ENCODE results near the gene ARHGAP22. TPM values are rescaled to one million over a fixed set of nuclear protein-coding genes. Genes with fewer than 3 reads are reported as not detected.

ARHGAP22 gene
- total RNA-seq, 2 experiments from 2014 or later = not detected

- H3K36me3 Mint-ChIP-seq = no peaks in the 10 kb centered on the region
- POLR2A ChIA-PET = no interaction called here
- no peaks in the 10 kb centered on the region for H3K4me1 Mint-ChIP-seq (ENCODE audit: low read depth)
- no peak overlapping the region for H3K4me3 Mint-ChIP-seq
- CTCF ChIA-PET = no interaction called here
- no peak for DNase-seq
- H3K9me3 Mint-ChIP-seq = peaks cover 20% of the 10 kb centered on the region
- H3K27ac Mint-ChIP-seq = no peak overlapping the region
- H3K27me3 Mint-ChIP-seq = peaks cover 13% of the 10 kb centered on the region
- intact Hi-C loops (cut with micrococcal nuclease) = no loop called here
Measured at GRCh38 chr10:48517482-48517881, 87.4 kb downstream of the ARHGAP22 start.

DNA sequence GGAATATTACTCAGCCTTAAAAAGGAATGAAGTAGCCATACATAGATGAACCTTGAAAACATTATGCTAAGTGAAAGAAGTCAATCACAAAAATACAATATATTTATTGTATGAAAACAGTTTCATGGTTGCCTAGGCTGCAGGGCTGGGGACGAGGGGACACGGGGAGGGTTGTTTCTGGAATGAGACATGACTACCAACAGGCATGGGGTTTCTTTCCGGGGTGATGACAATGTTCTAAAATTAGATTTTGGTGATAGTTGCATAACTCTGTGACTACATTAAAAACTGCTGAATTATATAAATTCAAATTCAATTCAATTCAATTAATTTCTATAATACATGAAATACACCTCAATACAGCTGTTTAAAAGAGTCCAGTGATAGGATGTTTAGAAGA is 88.0 kb downstream of the ARHGAP22 start:
- Mint-ChIP-seq H3K36me3 (no peaks in the 10 kb centered on the region), H3K27ac (no peak overlapping the region), H3K4me1 (ENCODE audit: low read depth) (no peaks in the 10 kb centered on the region), H3K27me3 (peaks cover 12% of the 10 kb centered on the region), H3K4me3 (no peak overlapping the region), H3K9me3 (peaks cover 20% of the 10 kb centered on the region)
- intact Hi-C loops (cut with micrococcal nuclease) = no loop called here
- no peak for DNase-seq
- ChIA-PET CTCF (no interaction called here), POLR2A (no interaction called here)

DNA sequence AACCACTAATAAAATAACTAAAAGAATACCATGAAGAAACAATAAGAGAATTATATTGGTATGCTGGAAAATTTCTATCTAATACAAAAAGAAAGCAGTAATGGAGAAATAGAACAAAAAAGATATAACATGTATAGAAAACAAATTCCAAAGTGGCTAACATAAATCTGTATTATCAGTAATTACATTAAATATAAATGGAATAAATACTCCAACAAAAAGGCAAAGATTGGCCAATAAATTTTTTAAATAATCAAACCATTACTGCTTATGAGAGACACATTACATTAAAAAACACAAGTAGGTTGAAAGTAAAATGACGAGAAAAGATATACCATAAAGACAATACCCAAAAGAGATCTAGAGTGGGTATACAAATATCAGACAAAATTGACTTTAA is 90.0 kb downstream of the ARHGAP22 start:
- no peaks in the 10 kb centered on the region for H3K36me3 Mint-ChIP-seq
- intact Hi-C loops (cut with micrococcal nuclease) = no loop called here
- POLR2A ChIA-PET = no interaction called here
- no peak for DNase-seq
- CTCF ChIA-PET = no interaction called here
- no peak overlapping the region for H3K4me3 Mint-ChIP-seq
- no peak overlapping the region for H3K27ac Mint-ChIP-seq
- no peaks in the 10 kb centered on the region for H3K4me1 Mint-ChIP-seq (ENCODE audit: low read depth)
- peaks cover 20% of the 10 kb centered on the region for H3K9me3 Mint-ChIP-seq
- H3K27me3 Mint-ChIP-seq = peaks cover 7% of the 10 kb centered on the region

DNA sequence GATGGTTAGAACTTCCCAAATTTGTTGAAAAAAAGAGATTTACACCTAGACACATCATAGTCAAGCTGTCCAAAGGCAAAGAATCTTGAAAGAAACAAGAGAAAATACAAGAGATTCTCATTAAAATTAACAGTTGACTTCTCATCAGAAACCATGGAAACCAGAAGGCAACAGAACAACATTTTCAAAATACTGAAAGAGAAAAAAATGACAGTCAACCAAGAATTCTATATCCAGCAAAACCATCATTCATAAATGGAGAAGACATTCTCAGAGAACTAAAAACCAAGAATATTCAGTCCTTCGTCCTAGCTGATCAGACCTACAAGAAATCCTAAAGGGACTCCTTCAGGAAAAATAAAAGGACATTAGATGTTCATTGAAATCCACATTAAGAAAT is 90.6 kb downstream of the ARHGAP22 start:
- no peak for DNase-seq
- intact Hi-C loops (cut with micrococcal nuclease) = no loop called here
- peaks cover 4% of the 10 kb centered on the region for H3K27me3 Mint-ChIP-seq
- ChIA-PET CTCF (no interaction called here), POLR2A (no interaction called here)
- H3K27ac Mint-ChIP-seq = no peak overlapping the region
- H3K4me1 Mint-ChIP-seq (ENCODE audit: low read depth) = no peaks in the 10 kb centered on the region
- H3K9me3 Mint-ChIP-seq = peaks cover 20% of the 10 kb centered on the region
- no peaks in the 10 kb centered on the region for H3K36me3 Mint-ChIP-seq
- no peak overlapping the region for H3K4me3 Mint-ChIP-seq

DNA sequence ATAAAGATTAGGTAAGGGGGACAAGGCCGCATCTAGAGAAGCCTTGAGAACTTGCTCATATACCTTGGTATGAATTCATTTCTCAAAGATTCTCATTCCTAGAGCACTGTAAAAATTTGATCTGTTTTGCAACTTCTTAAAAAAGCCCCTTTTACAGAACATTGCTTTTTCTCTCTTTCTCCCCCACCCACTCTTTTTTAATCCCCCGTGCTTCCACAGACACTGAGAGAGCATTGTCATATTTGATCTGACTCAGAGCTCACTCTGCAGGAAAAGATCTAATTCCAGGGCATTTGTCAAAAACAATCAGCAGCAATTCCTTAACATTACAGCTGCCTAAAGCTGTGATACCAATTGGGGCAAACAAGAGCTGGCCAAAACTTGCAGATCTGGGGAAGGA is 92.0 kb downstream of the ARHGAP22 start:
- H3K4me1 Mint-ChIP-seq (ENCODE audit: low read depth) = no peaks in the 10 kb centered on the region
- H3K27ac Mint-ChIP-seq = no peak overlapping the region
- no peaks in the 10 kb centered on the region for H3K36me3 Mint-ChIP-seq
- H3K4me3 Mint-ChIP-seq = no peak overlapping the region
- CTCF ChIA-PET = no interaction called here
- POLR2A ChIA-PET = no interaction called here
- DNase-seq = no peak
- intact Hi-C loops (cut with micrococcal nuclease) = no loop called here
- H3K9me3 Mint-ChIP-seq = peaks cover 20% of the 10 kb centered on the region
- H3K27me3 Mint-ChIP-seq = peaks cover 2% of the 10 kb centered on the region

DNA sequence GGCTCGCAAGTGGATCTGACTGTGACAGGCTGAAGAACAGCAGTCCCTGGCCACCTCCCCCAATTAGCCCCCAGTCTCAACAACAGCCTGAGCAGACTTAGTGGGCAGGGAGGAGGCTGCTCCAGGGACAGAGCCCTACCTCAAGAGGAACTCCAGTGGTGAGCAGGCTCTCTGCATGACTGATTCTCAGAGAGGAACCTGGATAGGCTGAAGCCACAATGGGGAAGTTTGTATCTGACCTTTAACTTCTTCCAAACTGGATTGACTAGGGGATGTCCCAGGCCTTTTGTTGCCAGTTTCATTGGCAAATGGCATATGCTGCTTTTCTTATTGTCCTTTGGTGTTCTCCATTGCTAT is 93.0 kb downstream of the ARHGAP22 start:
- H3K27me3 Mint-ChIP-seq = peaks cover 2% of the 10 kb centered on the region
- no peaks in the 10 kb centered on the region for H3K36me3 Mint-ChIP-seq
- H3K9me3 Mint-ChIP-seq = peaks cover 20% of the 10 kb centered on the region
- ChIA-PET POLR2A (no interaction called here), CTCF (no interaction called here)
- no peaks in the 10 kb centered on the region for H3K4me1 Mint-ChIP-seq (ENCODE audit: low read depth)
- intact Hi-C loops (cut with micrococcal nuclease) = no loop called here
- DNase-seq = no peak
- H3K4me3 Mint-ChIP-seq = no peak overlapping the region
- H3K27ac Mint-ChIP-seq = no peak overlapping the region

GRCh38 chr10:48511066-48511874 is 93.6 kb downstream of the ARHGAP22 start:
- Mint-ChIP-seq H3K27me3 (peaks cover 2% of the 10 kb centered on the region), H3K9me3 (peaks cover 20% of the 10 kb centered on the region), H3K4me3 (no peak overlapping the region), H3K27ac (no peak overlapping the region), H3K4me1 (ENCODE audit: low read depth) (no peaks in the 10 kb centered on the region), H3K36me3 (no peaks in the 10 kb centered on the region)
- intact Hi-C loops (cut with micrococcal nuclease) = no loop called here
- DNase-seq = no peak
- POLR2A ChIA-PET = no interaction called here
- CTCF ChIA-PET = no interaction called here

- Mint-ChIP-seq H3K36me3 (no peaks in the 10 kb centered on the region), H3K9me3 (peaks cover 14% of the 10 kb centered on the region), H3K4me1 (ENCODE audit: low read depth) (no peaks in the 10 kb centered on the region), H3K27me3 (peaks cover 2% of the 10 kb centered on the region), H3K27ac (no peak overlapping the region), H3K4me3 (no peak overlapping the region)
- no peak for DNase-seq
- ChIA-PET CTCF (no interaction called here), POLR2A (interaction anchor here (0.6 kb wide), 1 partner anchor 131 kb away, joined by 3 read pairs; no protein-coding TSS in a partner anchor)
- intact Hi-C loops (cut with micrococcal nuclease) = loop anchor here (10.0 kb wide), 1 partner anchor 295 kb away; no protein-coding TSS in a partner anchor
Measured at GRCh38 chr10:48509974-48510692, 94.7 kb downstream of the ARHGAP22 start.

GRCh38 chr10:48508791-48509772 is 95.8 kb downstream of the ARHGAP22 start:
- ChIA-PET CTCF (interaction anchor here (0.9 to 1.1 kb wide), 2 partner anchors 65 to 146 kb away, joined by 3 read pairs; no protein-coding TSS in a partner anchor), POLR2A (interaction anchor here (0.6 kb wide), 1 partner anchor 130 kb away, joined by 3 read pairs; no protein-coding TSS in a partner anchor)
- H3K36me3 Mint-ChIP-seq = no peaks in the 10 kb centered on the region
- no peak for DNase-seq
- H3K27ac Mint-ChIP-seq = no peak overlapping the region
- no peaks in the 10 kb centered on the region for H3K4me1 Mint-ChIP-seq (ENCODE audit: low read depth)
- H3K4me3 Mint-ChIP-seq = no peak overlapping the region
- H3K27me3 Mint-ChIP-seq = peaks cover 4% of the 10 kb centered on the region
- peaks cover 6% of the 10 kb centered on the region for H3K9me3 Mint-ChIP-seq
- intact Hi-C loops (cut with micrococcal nuclease) = loop anchor here (10.0 kb wide), 1 partner anchor 294 kb away; no protein-coding TSS in a partner anchor

- H3K27me3 Mint-ChIP-seq = peaks cover 4% of the 10 kb centered on the region
- H3K4me3 Mint-ChIP-seq = no peak overlapping the region
- H3K9me3 Mint-ChIP-seq = peaks cover under 1% of the 10 kb centered on the region
- H3K36me3 Mint-ChIP-seq = no peaks in the 10 kb centered on the region
- DNase-seq = no peak
- intact Hi-C loops (cut with micrococcal nuclease) = loop anchor here (10.0 kb wide), 1 partner anchor 293 kb away; no protein-coding TSS in a partner anchor
- POLR2A ChIA-PET = no interaction called here
- CTCF ChIA-PET = interaction anchor here (0.9 to 1.1 kb wide), 2 partner anchors 64 to 145 kb away, joined by 3 read pairs; no protein-coding TSS in a partner anchor
- H3K27ac Mint-ChIP-seq = no peak overlapping the region
- H3K4me1 Mint-ChIP-seq (ENCODE audit: low read depth) = no peaks in the 10 kb centered on the region
Measured at GRCh38 chr10:48507933-48508790, 96.7 kb downstream of the ARHGAP22 start.

- H3K9me3 Mint-ChIP-seq = no peaks in the 10 kb centered on the region
- DNase-seq = no peak
- no peaks in the 10 kb centered on the region for H3K36me3 Mint-ChIP-seq
- no peaks in the 10 kb centered on the region for H3K4me1 Mint-ChIP-seq (ENCODE audit: low read depth)
- H3K27me3 Mint-ChIP-seq = peaks cover 3% of the 10 kb centered on the region
- no peak overlapping the region for H3K4me3 Mint-ChIP-seq
- intact Hi-C loops (cut with micrococcal nuclease) = loop anchor here (10.0 kb wide), 1 partner anchor 293 kb away; no protein-coding TSS in a partner anchor
- ChIA-PET CTCF (interaction anchor here (1.5 kb wide), 1 partner anchor 144 kb away, joined by 7 read pairs; no protein-coding TSS in a partner anchor), POLR2A (no interaction called here)
- no peak overlapping the region for H3K27ac Mint-ChIP-seq
Measured at GRCh38 chr10:48507494-48507893, 97.4 kb downstream of the ARHGAP22 start.
